Heart left ventricle (tissue), 16 donors: ENCODE results near the gene POTEJ. TPM values are rescaled to one million over a fixed set of nuclear protein-coding genes. Genes with fewer than 3 reads are reported as not detected.
"Not testable (repeated sequence)": the region's sequence is repeated elsewhere in the genome, so short reads cannot be mapped to it uniquely, and the experiment has no call there.

Experiments
- ATAC-seq, 4 donors: fragments of 200-7000 bp; cut with Tn5 transposase; one replicate each; pipeline ENCODE4 v1.9.1; 2020 to 2022; ENCODE audit warnings: moderate library complexity in 4 of 4, mild to moderate bottlenecking in 3 of 4, moderate number of reproducible peaks in 1 of 4
- DNase-seq, 5 donors: peaks; one replicate each; pipeline ENCODE4 v3.0.0-alpha.2; 2020
- H3K27ac ChIP-seq, 12 donors: fragments of 200-600 bp; sonication (generic) in 4 of 12; one replicate each; pipeline versions ENCODE4 v1.5.0 to v1.8.0; 2016 to 2022; ENCODE audit warnings: mild to moderate bottlenecking in 2 of 12
- H3K27me3 ChIP-seq, 9 donors: fragments of 200-600 bp; sonication (generic) in 2 of 9; one replicate each; pipeline versions ENCODE4 v1.5.1 to v1.8.0; 2016 to 2022; ENCODE audit warnings: mild to moderate bottlenecking in 3 of 9
- H3K36me3 ChIP-seq, 9 donors: fragments of 200-600 bp; sonication (generic) in 2 of 9; one replicate each; pipeline versions ENCODE4 v1.5.0 to v1.8.0; 2018 to 2022; ENCODE audit warnings: mild to moderate bottlenecking in 2 of 9
- H3K4me1 ChIP-seq, 12 donors: fragments of 200-600 bp; sonication (generic) in 4 of 12; one replicate each; pipeline versions ENCODE4 v1.5.0 to v1.8.0; 2016 to 2022; ENCODE audit warnings: mild to moderate bottlenecking in 3 of 12
- H3K4me3 ChIP-seq, 12 donors: fragments of 200-600 bp; sonication (generic) in 4 of 12; one replicate each; pipeline versions ENCODE4 v1.5.0 to v1.8.0; 2017 to 2022; ENCODE audit warnings: mild to moderate bottlenecking in 9 of 12, moderate library complexity in 4 of 12
- H3K9me3 ChIP-seq, 12 donors: fragments of 200-600 bp; sonication (generic) in 4 of 12; one replicate each; pipeline versions ENCODE4 v1.5.0 to v1.8.0; 2016 to 2022; ENCODE audit warnings: mild to moderate bottlenecking in 1 of 12
- WGBS, 4 donors: extraction: QIAGEN DNeasy Blood & Tissue Kit in 2 of 4; methylation state at CpG; one replicate each; pipeline versions ENCODE4 v1.1.5 to v1.1.7; 2013 to 2018; 5-methylcytosine and 5-hydroxymethylcytosine counted together
- intact Hi-C, 10 donors: fragments of 100-400 bp; cut with DNase I; formaldehyde crosslinking; loops; one replicate each; pipeline versions ENCODE4 v1.11.1 to v1.14.2; 2022
- long read RNA-seq, 3 donors: library from polyadenylated mRNA; unstranded; transcript quantifications; one replicate each; pipeline ENCODE4 v2.0.0, GENCODE V29; 2020 to 2021
- polyA plus RNA-seq, 2 donors: library from polyadenylated mRNA; stranded (reverse); fragments of 200-250 nt; gene quantifications; one replicate each; pipeline ENCODE4 v1.2.3, GENCODE V29; 2013
- total RNA-seq, 9 donors: library from RNA; depleted of rRNA in 2 of 9; stranded (reverse); fragments of >200 nt in 2 of 9; fragmentation: NEBNext Ultra II Directional in 3 of 9; extraction: Animal tissue kit (Norgen Biotek cat#: 25700) in 3 of 9; gene quantifications; one replicate each; pipeline versions ENCODE4 v1.1.0 to v1.2.4, GENCODE V29; 2016 to 2023
- donor health status: ischemic (EF 13 %, LVEDD 7.1; RV severe dilation, severe dysfunction).
- donor health status: healthy with polysubstance abuse.
- donor health status: DM: no; HTN: yes; CAD: no.
- donor health status: DM: no; HTN: no; CAD: no.
- donor health status: ischemic (EF 25% LVEDD 6.9; RV normal size, moderate dysfunction).
- donor health status: ischemic (EF 25% LVEDD 5.7; RV mildly dilated, moderate dysfunction).
- donor health status: healthy.
- donor health status: DM: yes; HTN: yes; CAD: no.
- donor health status: ischemic (EF 35%, LVEDD 5.7; RV mildly dilated, moderate dysfunction).
- donor health status: nonischemic (EF 11% LVEDD 7.7; RV severe dilation, severe dysfunction).
- donor health status: DM: yes; HTN: yes; CAD: no.
- donor health status: PGD.
- donor health status: ischemic (EF 29% LVEDD 5.4; RV normal size, mild dysfunction).
- donor health status: nonischemic (EF 23%, LVEDD 6.1; RV moderate dilation, normal function).

The POTEJ gene
- total RNA-seq (under 1 TPM in 1 of 9 donors, not detected in 8; 0.10 TPM), polyA plus RNA-seq (not detected)
- long read RNA-seq, donor 1: 0 reads
- long read RNA-seq, donor 2: 0 reads
- long read RNA-seq, donor 3: 0 reads

DNA sequence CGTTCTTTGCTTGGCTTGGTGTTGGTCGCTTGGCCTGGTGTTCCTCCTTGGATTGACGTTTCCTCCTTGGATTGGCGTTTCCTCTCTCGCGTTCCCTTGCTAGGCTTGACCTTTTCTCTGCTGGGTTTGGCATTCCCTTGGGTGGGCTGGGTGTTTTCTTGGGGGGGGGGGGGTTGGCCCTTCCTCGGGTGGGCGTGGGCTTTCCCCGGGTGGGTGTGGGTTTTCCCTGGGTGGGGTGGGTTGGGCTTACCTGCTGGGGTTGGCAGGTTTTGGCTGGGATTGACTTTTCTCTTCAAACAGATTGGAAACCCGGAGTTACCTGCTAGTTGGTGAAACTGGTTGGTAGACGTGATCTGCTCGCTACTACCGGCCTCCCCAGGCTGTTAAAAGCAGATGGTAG, at the start of gene POTEJ:
POTEJ (plus strand) TSS at position 301 of the 400 bp plus-strand sequence; CDS start at position 394, 93 bp downstream.
- H3K9me3 ChIP-seq, ATAC-seq, intact Hi-C loops, H3K27ac ChIP-seq, H3K36me3 ChIP-seq, H3K4me1 ChIP-seq, DNase-seq, H3K4me3 ChIP-seq, H3K27me3 ChIP-seq: not testable (repeated sequence)
- 89 to 97% methylated on average over 3 of the region's 13 CpGs; no CpG with 5 or more reads in 2 of the 4 donors for WGBS, 4 donors

- ATAC-seq, intact Hi-C loops, H3K4me3 ChIP-seq, H3K27me3 ChIP-seq, H3K9me3 ChIP-seq, DNase-seq, H3K4me1 ChIP-seq, H3K27ac ChIP-seq, H3K36me3 ChIP-seq: not testable (repeated sequence)
- no CpG with 5 or more reads among the region's 4 CpGs for WGBS, 4 donors
Measured at GRCh38 chr2:130566165-130566564, 45.1 kb upstream of the POTEJ start.

GRCh38 chr2:130571929-130572328, 39.3 kb upstream of the POTEJ start:
- H3K4me3 ChIP-seq, intact Hi-C loops, H3K4me1 ChIP-seq, H3K27me3 ChIP-seq, ATAC-seq, DNase-seq, H3K36me3 ChIP-seq, H3K27ac ChIP-seq, H3K9me3 ChIP-seq: not testable (repeated sequence)
- WGBS, 4 donors: no CpG with 5 or more reads among the region's 3 CpGs

DNA sequence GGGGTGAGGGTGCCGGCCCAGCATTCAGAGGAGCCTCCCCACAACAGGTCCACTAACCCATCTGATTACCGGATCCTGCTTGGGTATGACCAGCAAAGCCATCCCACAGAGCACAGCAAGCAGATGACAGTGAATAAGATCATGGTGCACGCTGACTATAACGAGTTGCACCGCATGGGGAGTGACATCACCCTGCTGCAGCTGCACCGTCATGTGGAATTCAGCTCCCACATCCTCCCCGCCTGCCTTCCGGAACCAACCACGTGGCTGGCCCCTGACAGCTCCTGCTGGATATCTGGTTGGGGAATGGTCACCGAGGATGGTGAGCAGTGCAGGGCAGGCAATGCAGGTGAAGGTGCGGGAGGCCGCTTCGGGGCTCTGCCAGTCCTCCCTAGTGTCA, 37.0 kb upstream of the POTEJ start:
- H3K9me3 ChIP-seq, intact Hi-C loops, H3K4me1 ChIP-seq, DNase-seq, H3K27me3 ChIP-seq, H3K36me3 ChIP-seq, H3K27ac ChIP-seq, H3K4me3 ChIP-seq, ATAC-seq: not testable (repeated sequence)
- WGBS, 4 donors: 67 to 71% methylated on average over 7 of the region's 13 CpGs; no CpG with 5 or more reads in 2 of the 4 donors

GRCh38 chr2:130576209-130576784, 34.9 kb upstream of the POTEJ start:
- H3K9me3 ChIP-seq, H3K4me3 ChIP-seq, H3K4me1 ChIP-seq, H3K36me3 ChIP-seq, DNase-seq, H3K27me3 ChIP-seq, intact Hi-C loops, H3K27ac ChIP-seq: not testable (repeated sequence)
- WGBS, 4 donors: no CpG with 5 or more reads among the region's 8 CpGs
- ATAC-seq: peak in 3 of 4 donors; percentile 6 to 29 (median 29)

DNA sequence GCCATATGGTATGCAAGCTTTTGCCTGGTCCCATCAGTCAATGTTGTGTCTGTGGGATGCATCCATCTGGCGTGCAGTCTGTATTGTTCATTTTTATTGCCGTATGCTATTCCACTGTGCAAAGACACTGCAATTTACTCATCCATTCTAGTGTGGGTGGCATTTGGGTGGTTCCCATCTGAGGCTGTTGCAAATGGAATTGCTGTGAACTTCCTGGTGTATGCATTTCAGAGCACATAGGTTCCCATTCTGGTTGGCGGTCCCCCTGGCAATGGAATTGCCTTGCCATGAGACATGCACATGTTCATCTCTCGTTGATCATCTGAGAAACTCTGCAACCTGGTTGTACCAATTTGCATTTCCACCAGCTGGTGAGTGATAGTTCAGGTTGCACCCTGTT, 33.7 kb upstream of the POTEJ start:
- H3K4me1 ChIP-seq, H3K27me3 ChIP-seq, intact Hi-C loops, ATAC-seq, H3K9me3 ChIP-seq, H3K27ac ChIP-seq, H3K4me3 ChIP-seq, DNase-seq, H3K36me3 ChIP-seq: not testable (repeated sequence)
- no CpG with 5 or more reads among the region's 4 CpGs for WGBS, 4 donors

- H3K27me3 ChIP-seq, H3K4me1 ChIP-seq, intact Hi-C loops, ATAC-seq, H3K4me3 ChIP-seq, H3K9me3 ChIP-seq, H3K36me3 ChIP-seq, H3K27ac ChIP-seq, DNase-seq: not testable (repeated sequence)
- WGBS, 4 donors: 80 to 94% (median 86%) methylated on average over 5 of the region's 7 CpGs
Measured at GRCh38 chr2:130579121-130579520, 32.1 kb upstream of the POTEJ start.

DNA sequence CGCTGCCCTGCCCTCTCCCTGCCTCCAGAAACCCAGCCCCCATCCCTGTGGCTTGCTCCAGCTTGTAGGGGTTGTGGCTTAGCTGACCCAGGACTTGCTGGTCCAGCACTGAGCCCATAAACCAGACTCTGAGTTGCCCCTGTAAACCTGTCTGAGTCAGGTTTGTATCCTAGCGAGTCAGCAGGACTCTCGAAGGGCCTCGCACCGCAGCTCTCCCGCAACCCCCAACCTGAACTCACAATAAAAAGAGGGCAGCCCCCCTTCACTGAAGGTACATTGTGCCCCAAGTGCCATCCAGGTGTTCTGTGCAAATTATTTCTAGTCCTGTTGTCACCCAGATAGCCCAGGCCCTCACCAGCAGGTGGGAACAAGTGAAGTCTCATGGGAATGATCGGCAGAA, 29.7 kb upstream of the POTEJ start:
- H3K9me3 ChIP-seq, H3K4me1 ChIP-seq, ATAC-seq, H3K27ac ChIP-seq, H3K4me3 ChIP-seq, H3K36me3 ChIP-seq, intact Hi-C loops, H3K27me3 ChIP-seq: not testable (repeated sequence)
- WGBS, 4 donors: 84 to 100% (median 96%) methylated on average over 5 to 6 of the region's 7 CpGs; no CpG with 5 or more reads in 1 of the 4 donors
- peak in 1 of 5 donors; percentile 2 for DNase-seq

DNA sequence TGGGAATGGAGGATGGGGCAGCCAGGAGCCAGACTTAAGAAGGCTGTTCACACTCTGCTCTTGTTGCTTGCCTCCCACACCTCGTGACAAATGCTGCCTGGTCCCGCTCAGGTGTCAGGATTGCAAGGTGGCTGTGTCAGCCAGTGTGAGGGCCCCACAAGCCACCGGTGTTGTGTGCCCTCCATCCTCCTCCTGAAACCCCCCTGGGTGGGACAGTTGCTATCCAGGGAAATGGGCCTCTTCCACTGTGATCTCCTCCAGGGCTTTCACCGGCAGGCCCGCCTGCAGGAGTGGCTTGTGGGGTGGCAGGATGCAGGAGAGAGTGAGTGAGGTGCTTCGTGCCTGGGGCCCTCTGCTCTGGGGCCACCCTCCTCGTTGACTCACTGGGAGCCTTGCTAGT, 28.3 kb upstream of the POTEJ start:
- intact Hi-C loops, H3K27ac ChIP-seq, H3K9me3 ChIP-seq, H3K4me3 ChIP-seq, H3K4me1 ChIP-seq, H3K27me3 ChIP-seq, H3K36me3 ChIP-seq, ATAC-seq: not testable (repeated sequence)
- 54 to 80% (median 67%) methylated on average over 3 to 4 of the region's 7 CpGs for WGBS, 4 donors
- DNase-seq: peak in 1 of 5 donors; percentile 4

DNA sequence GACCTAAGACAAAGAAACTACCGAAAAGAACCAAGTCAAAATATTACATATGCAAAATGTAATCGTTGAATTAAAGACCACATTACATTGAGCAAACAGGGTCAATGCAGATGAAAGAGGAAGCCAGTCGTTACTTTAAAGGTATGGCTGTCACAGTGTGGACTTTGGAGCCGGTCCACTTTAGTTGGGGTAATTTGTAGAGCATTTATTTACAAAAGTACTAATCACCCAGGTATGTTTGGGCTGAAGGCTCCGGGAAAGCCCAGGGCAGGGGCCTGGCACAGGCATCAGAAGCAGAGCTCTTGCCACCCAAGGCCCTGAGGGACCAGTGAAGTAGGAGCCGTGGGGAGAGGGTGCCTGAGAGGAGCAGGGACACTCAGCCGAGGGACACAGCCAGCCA, 27.7 kb upstream of the POTEJ start:
- ATAC-seq, H3K27me3 ChIP-seq, H3K27ac ChIP-seq, H3K4me3 ChIP-seq, H3K4me1 ChIP-seq, H3K36me3 ChIP-seq, DNase-seq, intact Hi-C loops, H3K9me3 ChIP-seq: not testable (repeated sequence)
- WGBS, 4 donors: 88 to 93% (median 89%) methylated on average over 4 to 5 of the region's 7 CpGs

DNA sequence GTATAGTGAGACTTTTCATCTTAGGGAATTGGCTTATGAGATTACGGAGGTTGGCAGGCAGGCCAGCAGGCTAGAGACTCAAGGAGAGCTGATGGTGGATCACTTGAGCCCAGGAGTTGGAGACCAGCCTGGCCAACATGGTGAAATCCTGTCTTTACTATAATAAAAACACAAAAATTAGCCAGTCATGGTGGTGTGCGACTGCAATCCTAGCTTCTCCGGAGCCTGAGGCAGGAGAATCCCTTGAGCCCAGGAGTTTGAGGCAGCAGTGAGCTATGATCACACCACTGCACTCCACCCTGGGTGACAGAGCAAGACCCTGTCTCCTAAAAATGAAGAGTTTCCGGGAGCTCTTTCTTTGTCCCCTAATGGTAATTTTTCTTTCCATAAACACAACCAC, 26.5 kb upstream of the POTEJ start:
- H3K4me1 ChIP-seq, H3K27ac ChIP-seq, intact Hi-C loops, H3K9me3 ChIP-seq, ATAC-seq, H3K36me3 ChIP-seq, H3K4me3 ChIP-seq, DNase-seq, H3K27me3 ChIP-seq: not testable (repeated sequence)
- WGBS, 4 donors: 78 to 100% (median 94%) methylated on average over 2 of the region's 4 CpGs
